ENCODE data around the gene SVBP. TPM values are rescaled to one million over a fixed set of nuclear protein-coding genes. Genes with fewer than 3 reads are reported as not detected.

SVBP gene
- total RNA-seq, 1 experiment from 2014 or later, result 41.3 TPM

DNA sequence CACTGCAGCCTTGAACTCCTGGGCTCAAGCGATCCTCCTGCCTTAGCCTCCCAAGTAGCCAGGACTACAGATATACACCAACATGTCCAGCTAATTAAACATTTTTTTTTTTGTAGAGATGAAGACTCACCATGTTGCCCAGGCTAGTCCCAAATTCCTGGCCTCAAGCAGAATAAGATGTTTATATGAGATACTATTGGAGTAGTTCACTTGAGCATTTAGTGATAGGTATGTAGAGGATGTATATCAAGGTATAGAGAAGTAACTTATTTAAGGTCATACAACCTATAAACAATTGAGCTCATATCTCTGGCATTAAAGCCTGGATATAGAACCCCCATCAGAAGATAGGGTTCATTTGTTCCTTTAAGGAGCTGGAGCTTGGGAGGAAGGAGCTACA is 37.0 kb downstream of the SVBP start:
- no peak overlapping the region for H4K8ac ChIP-seq (replicated peaks; ENCODE audit: insufficient read length, low read depth, low read length)
- H3K9me3 Mint-ChIP-seq, result no peaks in the 10 kb centered on the region
- no peak overlapping the region for H3K23ac ChIP-seq (ENCODE audit: insufficient read length, low read depth, low read length)
- no peak overlapping the region for H3K27ac Mint-ChIP-seq
- H3K79me2 ChIP-seq (ENCODE audit: insufficient read depth, low read length), result no peaks in the 10 kb centered on the region
- no peaks in the 10 kb centered on the region for H3K27me3 ChIP-seq (ENCODE audit: insufficient read depth, low read length)
- no peaks in the 10 kb centered on the region for H3K27me3 Mint-ChIP-seq (ENCODE audit: low read depth)
- no peak overlapping the region for H2BK15ac ChIP-seq (ENCODE audit: low read depth, low read length)
- H2BK5ac ChIP-seq (ENCODE audit: insufficient read length, low read length), result no peak overlapping the region
- H3K27ac ChIP-seq (ENCODE audit: insufficient read length, low read depth, low read length), result no peak overlapping the region
- no peak overlapping the region for H2BK120ac ChIP-seq (ENCODE audit: low read depth, low read length, poor library complexity, severe bottlenecking)
- WGBS (ENCODE audit: extremely low coverage, insufficient read length, low lambda C conversion rate), result no CpG with 5 or more reads among the region's 1 CpG
- 0 out of 4 replicates have a peak, but pooled peaks cover 0 to 3% of the 10 kb centered on the region in 2 experiments for H3K4me1 Mint-ChIP-seq
- H3K79me1 ChIP-seq (ENCODE audit: insufficient read depth, low read depth, low read length, poor library complexity, severe bottlenecking), result no peaks in the 10 kb centered on the region
- no peak overlapping the region for H3K14ac ChIP-seq (ENCODE audit: insufficient read depth, low read length)
- H3T11ph ChIP-seq (ENCODE audit: low read length), result no peak overlapping the region
- H2AK5ac ChIP-seq (ENCODE audit: insufficient read length, low read length), result no peak overlapping the region
- no peak overlapping the region for H3K4me2 ChIP-seq (ENCODE audit: insufficient read depth, insufficient read length, low read length)
- no peak overlapping the region for H3K18ac ChIP-seq (ENCODE audit: insufficient read length, low read depth, low read length)
- H3K36me3 Mint-ChIP-seq (ENCODE audit: insufficient read depth in 1 of 3, low read depth in 3 of 3), result peaks cover 18 to 70% (median 56%) of the 10 kb centered on the region in 3 experiments
- no peaks in the 10 kb centered on the region for H3K9me3 ChIP-seq (ENCODE audit: control insufficient read depth, low read depth, low read length)
- no peaks in the 10 kb centered on the region for H4K20me1 ChIP-seq (ENCODE audit: control insufficient read depth, insufficient read depth, insufficient read length)
- no peak overlapping the region for H3K9ac ChIP-seq (ENCODE audit: extremely low read depth, insufficient read length, low read length)
- H3K4ac ChIP-seq (ENCODE audit: low read depth, low read length), result no peak overlapping the region
- no peak overlapping the region for H4K91ac ChIP-seq (ENCODE audit: insufficient read length, low read depth, low read length)
- H2AFZ ChIP-seq (ENCODE audit: low read length), result no peak overlapping the region
- H4K5ac ChIP-seq (ENCODE audit: insufficient read length, low read depth, low read length), result no peak overlapping the region
- H2BK12ac ChIP-seq (ENCODE audit: insufficient read length, low read depth, low read length), result no peak overlapping the region
- no peak overlapping the region for H3K56ac ChIP-seq (ENCODE audit: insufficient read length, low read depth, low read length)
- no peak for TF ChIP-seq CTCF (conservative IDR thresholded peaks at IDR 0.05)
- no peak overlapping the region for H3K4me3 Mint-ChIP-seq
- no peaks in the 10 kb centered on the region for H3K4me1 ChIP-seq (ENCODE audit: insufficient read depth, low read length)
- no peaks in the 10 kb centered on the region for H3K23me2 ChIP-seq (ENCODE audit: insufficient read length, low read depth, low read length, poor library complexity, severe bottlenecking)
- H2BK20ac ChIP-seq (ENCODE audit: low read depth, low read length, poor library complexity, severe bottlenecking), result no peak overlapping the region
- DNase-seq, result no peak
